Hematopoietic multipotent progenitor cell treated with erythropoietin and hydrocortisone succinate and interleukin-3 and kit ligand, for 8 days (in vitro differentiated cells): ENCODE data around the gene FHAD1.

ENCODE experiments used
- DNase-seq: peaks from one replicate; pipeline ENCODE4 v3.0.0-alpha.2; 2015

The FHAD1 gene

DNA sequence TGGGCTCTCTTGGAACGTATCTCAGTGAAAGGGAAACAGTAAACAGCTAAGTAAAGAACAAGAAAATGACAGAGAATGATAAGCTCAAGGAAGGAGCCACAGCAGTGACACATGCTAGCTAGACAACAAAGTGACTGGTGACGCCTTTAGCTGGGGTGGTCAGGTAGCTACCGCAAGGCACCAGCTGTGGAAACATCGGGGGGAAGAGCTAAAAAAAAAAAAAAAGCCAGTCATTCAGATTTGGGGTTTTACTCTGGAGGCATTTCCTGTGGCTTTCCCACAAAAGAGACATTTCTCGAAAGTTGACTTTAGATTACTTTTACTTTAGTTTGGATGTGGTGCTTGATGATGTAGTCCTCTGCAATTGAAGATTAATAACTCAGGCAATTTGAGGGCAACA, 2.1 kb downstream of the FHAD1 start:
- no peak for DNase-seq

DNA sequence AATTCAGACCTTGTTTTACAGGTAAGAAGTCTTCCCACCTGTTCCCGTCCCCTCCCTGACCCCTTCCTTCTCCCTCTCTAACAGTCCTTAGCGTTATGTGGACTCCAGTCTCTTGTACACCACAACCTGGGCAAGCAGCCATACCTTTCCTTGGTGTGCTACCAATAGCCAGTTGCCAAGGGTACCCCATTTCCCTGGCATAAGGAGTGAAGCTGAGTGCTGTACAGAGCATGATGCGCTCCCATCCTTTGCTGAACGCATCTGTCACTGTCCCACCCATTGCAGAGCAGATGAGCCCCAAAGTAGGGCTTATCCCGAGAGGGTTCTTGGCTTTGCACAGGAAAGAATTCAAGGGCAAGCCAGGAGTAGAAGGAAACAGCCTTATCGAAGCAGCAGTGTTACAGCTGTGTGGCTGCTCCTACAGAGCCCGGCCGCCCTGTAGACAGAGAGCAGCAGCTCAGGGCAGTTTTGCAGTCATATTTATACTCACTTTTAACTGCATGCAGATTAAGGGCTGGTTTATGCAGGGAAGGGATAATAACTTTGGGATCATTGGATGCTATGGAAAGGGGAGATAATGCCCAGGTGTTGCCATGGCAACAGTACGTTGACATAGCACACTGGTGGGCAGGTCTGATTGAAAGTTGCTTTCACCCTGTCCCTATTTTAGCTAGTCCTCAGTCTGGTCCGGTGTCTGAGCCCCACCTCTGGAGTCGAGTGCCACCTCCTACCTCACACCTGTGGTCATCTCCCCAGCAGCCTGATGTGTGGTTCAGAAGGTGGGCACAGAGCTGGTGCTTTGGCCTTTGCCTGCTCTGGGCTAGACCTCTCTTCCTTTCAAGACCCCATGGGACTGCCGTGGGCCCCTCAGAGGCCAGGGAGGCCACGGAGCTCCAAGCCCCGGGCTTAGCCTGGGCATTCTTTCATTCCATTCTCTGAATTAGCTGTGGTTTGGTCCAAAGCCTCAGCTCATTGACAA, 5.1 kb downstream of the FHAD1 start:
- DNase-seq: no peak

DNA sequence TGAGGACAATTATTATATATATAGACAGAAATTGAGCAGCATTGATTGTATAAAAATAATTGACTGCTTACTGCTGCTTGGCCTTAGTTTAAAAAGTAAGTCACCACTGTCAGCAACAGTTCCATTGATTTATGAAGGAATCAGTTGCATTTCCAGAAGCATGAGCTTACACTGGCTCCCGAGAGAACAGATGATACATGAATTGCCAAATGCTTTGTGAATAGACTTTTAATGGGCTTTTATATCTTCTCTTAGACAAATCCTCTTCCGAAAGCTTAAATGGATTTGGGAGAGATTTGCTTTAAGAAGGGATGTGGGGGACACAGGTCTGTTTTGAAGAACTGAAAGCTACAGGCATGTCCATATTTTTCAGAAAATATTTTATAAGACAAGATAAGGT, 7.5 kb downstream of the FHAD1 start:
- no peak for DNase-seq

DNA sequence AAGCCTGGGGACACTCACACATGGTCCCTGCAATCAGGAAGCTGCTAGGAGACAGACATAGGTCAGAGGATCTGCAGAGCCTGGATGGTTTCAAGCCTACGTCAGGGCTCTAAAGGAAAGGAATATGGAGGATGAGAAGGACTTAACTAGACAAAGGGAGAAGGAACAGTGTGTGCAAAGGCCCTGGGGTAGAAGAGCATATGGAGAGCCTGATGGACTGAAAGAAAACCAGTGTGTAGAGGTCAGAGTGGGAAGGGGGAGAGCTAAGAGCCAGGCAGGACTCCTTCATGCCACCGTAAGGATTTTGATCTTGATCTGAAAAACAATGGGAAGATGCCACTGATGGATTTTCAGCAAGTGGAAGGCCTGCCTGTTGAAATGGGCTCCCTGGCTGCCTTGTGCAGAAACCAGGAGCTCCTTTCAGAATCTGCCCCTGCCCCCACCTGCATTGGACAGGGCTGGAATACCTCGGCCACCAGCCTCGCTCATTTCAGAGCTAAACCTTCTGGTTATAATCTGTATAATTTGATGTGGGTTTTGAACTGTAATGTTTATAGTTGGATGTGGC, 8.6 kb downstream of the FHAD1 start:
- no peak for DNase-seq

DNA sequence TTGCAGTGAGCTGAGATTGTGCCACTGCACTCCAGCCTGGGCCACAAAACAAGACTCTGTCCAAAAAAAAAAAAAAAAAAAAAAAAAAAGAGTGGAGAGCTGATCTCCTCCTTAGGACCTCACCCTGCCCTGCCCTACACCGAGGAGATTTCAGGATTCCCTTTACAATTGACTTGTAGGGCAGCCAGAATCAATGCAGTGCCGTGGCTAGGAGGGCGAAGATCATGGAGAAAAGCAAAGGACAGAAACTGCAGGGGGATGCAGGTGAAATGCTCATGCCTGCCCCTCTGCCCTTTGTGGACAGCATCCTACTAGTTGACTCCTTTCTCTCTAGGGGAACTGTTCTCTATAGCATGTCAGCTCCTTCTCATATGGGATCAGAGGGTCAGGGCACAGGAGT, 9.6 kb downstream of the FHAD1 start:
- DNase-seq: no peak

DNA sequence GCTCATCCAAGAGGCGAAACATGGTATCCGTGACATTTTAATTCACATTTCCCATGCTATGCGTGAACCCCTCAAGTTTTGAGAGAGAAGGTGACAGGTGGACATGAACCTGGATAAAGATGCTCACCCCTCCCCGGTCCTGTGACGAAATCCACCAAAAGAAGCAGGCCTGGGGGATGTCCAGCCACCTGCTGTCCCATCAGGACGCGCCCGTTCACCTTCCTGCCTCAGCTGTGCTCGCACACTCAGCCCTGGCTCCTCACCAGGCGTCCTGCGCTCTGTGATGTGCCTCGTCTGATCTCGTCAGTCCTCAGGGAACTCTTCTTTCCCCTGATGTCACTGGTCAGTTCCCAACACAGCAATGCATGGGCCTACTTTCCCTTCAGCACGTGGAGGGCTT, 10.3 kb downstream of the FHAD1 start:
- DNase-seq: no peak

DNA sequence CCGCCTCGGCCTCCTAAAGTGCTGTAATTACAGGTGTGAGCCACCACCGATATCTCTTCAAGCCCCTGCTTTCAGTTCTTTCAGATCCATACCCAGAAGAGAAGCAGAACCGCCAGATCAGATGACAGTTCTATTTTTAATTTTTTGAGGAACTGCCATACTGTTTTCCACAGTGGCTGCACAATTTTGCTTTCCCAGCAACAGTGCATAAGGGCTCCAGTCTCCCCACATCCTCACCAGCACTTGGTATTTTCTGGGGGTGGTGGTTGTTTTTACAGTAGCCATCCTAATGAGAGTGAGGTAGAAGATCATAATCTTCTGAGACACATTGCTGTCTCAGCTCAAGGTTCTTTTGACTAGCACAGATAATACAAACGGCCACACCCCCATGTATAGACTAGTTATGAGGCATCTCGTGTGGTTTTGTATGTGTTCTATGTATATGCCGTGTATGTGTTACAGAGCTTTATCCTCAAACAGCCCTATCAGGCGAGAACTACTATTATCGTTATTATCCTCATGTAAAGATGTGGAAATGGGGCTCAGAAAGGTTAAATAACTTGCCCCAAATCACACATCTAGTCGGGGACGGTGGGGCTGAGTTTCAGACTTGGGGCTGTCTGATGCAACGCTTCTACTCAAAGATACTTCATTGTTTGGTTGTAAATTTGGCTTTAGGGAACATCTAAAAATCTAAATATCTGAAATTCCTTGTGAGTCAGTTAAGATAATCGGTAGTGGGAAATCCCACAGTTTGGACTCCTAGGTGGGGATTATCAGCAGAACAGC, 12.0 kb downstream of the FHAD1 start:
- DNase-seq: peak; percentile 55

DNA sequence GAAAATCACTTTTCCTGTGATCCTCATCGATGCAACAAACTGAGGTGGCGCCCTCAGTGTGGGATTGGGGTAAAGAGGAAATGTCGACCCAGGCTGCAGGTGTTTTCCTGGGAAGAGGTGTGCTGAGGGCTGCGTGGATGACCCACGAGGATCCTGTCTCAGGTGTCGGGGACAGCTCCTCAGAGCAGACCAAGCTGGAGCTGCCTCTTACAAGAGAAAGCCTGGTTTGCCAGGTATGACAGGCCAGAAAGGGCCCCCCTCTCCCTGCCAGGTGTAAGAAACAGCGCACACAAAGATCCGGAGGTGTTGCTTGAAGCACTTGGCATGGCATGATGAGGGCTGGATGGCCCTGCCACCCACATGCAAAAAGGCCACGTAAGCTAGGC, 12.6 kb downstream of the FHAD1 start:
- no peak for DNase-seq

DNA sequence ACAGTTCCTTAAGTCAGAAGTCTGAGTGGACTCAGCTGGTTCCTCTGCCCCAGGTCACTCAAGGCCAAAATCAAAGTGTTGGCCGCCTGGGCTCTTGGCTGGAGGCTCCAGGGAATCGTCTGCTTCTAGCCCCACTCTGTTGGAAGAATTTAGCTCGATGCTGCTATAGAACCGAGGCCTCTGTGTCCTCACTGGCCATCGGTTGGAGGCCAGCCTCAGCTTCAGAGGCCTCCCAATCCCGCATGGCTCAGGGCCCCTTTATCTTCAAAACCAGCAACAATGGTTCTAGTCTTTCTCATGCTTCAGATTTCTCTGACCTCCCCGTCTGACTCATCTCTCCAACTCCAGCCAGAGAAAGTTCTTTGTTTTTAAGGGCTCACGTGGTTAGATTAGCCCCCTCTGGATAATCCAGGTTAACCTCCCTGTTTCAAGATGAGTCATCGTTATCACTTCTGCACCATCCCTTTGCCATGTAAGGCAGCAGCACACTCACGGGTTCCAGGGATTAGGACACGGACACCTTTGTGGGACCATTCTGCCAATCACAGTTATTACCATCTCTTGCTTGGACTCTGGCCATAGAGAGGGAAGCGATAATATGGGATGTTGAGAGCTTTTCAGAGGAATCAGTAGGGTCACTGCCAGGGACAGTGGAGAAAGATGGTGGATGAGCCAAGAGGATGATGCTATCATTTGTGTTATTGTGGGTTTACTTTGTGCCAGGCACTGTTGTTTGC, 13.6 kb downstream of the FHAD1 start:
- DNase-seq: peak; percentile 34

DNA sequence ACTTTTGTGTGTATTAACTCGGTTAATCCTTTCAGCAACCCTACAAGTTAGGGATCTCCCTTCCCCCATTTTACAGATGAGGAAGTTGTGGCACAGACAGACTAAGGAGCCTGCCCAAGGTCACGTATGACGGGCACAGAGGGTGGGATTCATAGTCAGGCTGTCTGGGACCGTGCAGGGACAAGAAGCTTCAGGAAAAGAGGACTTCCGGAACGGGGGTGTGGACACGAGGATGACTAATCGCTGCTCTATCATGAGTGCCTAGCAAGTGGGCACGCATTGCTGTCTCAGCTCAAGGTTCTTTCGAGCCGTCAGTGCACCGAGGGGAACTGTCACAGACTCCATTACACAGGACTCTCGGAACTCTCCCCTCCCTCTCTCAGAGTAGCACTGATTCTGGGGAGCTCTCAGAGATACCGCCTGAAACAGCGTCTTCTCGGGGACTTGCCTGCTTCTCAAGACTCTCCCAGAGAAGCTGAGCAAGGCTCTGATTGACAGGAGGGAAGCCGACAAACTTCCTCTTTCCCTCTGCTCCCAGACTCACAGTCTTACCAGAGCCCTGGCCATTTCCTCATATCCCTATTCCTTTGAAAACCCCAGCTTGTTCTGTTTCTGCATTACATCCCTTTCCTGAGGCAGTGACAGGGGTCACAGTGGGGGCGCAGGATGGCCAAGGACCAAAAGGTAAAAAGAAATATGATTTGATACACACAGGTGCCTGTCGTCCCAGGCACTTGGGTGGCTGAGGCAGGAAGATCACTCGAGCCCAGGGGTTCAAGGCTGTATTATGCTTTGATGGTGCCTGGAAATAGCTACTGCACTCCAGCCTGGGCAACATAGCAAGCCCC, 14.4 kb downstream of the FHAD1 start:
- DNase-seq: no peak

DNA sequence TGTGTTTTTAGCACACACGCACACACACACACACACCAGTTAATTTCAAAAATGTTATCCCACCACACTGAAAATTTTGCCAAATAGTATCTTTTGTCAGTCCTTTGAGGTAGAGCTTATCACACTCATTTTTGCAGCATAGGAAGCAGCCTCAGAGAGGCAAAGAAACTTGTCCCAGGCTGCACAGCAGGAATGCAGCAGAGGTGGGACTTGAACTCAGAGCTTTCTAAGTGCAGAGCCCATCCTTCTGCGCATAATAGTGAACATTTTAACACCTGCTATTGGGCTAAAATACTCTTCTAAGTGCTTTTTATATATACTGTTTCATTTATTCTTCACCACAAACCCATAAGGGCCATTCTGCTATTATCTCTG, 15.0 kb downstream of the FHAD1 start:
- no peak for DNase-seq

DNA sequence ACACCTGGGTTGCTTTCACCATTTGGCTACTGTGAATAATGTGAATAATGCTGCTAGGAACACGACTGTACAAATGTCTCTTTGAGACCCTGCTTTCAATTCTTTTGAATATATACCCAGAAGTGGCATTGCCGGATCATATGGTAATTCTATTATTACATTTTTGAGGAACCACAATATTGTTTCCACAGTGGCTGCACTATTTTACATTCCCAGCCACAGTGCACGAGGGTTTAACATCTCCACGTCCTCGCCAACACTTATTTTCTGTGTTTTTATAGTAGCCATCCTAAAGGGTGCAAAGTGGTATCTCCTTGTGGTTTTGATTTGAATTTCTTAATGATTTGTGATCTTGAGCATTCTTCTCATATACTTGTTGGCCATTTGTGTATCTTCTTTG, 15.7 kb downstream of the FHAD1 start:
- DNase-seq: no peak

DNA sequence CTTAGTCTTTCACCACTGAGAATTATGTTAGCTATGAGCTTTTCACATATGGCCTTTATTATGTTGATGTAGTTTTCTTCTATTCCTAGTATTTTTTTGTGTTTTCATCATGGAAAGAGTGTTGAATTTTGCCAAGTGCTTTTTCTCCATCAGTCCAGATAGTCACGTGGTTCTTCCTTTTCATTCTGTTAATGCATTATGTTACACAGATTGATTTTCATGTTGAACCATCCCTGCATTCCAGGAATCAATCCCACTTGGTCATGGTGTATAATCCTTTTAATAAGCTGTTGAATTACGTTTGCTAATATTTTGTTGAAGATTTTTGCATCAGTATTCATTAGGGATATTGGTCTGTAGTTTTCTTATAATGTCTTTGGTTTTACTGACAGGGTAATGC, 17.7 kb downstream of the FHAD1 start:
- no peak for DNase-seq

DNA sequence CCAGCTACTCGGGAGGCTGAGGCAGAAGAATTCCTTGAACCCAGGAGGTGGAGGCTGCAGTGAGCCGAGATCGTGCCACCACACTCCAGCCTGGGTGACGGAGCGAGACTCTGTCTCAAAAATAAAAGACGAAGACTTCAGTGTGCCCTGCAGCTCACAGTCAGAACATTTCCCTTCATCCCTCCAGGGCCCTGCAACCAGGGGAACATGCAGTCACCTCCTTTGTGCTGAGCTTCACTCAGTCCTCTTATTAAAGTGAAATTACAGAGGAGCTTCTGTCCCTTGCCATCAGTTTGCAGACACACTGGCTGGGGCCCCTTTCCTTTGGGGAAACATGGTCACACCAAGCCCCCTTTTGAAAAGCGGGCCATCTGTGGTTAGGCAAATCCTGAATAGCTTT, 24.2 kb downstream of the FHAD1 start:
- DNase-seq: no peak

DNA sequence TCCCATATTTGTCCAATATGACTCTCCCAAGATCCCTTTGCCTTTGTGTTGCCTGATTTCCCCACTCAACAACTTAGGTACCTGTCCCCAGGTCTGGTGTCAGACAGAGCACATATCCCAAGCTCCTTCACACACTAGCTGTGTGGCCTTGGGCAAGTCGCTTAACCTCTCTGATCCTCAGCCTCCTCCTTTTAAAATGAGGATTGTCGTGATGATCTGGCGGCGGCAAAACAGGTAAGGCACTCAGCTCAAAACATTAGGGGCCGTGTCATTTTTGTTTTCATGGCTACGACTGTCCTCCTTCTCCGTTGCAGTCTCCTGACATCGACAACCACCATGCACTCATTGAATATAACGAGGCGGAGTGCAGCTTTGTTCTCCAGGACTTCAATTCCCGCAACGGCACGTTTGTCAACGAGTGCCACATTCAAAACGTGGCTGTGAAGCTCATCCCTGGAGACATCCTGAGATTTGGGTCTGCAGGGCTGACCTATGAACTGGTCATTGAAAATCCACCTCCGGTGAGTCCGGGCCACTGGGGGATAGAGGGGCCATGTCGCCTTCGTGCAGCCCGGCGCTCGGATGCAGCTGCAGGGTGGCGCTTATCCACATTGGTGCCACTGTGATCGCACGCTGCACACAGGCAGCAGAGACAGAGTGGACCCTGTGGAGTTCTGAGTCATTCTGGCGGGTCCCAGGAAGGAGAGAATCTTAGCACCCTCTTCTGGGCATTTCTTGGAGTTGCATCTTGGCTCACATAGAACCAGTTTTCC, 25.2 kb downstream of the FHAD1 start:
- peak; percentile 70 for DNase-seq

DNA sequence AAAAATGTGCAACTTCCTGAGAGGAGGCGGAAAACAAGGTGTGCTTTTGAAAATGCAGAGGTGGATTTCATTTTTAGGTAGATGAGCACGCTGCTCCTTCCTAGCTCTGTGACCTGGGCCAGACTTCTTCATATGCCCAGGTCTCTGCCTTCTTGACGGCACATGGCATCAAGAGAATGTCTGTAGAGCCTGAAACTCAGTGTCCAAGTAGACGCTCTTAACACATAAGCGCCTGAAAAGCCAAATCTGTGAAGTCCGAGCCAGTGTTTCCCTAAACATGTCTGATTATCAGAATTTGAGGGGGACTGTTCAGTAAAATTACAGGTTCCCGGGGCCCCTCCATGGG, 25.7 kb downstream of the FHAD1 start:
- DNase-seq: no peak

DNA sequence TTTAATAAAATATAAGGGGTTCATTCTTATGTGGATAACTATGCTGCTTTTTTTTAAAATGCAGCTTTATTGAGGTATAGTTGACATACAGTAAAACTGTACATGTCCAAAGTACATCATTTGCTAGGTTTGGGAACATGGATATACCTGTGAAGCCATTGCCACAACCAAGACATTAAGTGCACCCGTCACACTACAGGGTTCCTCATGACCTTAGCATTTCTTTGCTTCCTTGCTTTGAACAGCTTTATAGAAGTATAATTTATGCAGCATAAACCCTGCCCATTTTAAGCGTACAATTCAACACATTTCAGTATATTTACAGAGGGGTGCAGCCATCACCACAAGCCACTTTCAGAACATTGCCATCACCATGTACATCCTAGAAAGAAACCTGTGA, 26.3 kb downstream of the FHAD1 start:
- DNase-seq: no peak

DNA sequence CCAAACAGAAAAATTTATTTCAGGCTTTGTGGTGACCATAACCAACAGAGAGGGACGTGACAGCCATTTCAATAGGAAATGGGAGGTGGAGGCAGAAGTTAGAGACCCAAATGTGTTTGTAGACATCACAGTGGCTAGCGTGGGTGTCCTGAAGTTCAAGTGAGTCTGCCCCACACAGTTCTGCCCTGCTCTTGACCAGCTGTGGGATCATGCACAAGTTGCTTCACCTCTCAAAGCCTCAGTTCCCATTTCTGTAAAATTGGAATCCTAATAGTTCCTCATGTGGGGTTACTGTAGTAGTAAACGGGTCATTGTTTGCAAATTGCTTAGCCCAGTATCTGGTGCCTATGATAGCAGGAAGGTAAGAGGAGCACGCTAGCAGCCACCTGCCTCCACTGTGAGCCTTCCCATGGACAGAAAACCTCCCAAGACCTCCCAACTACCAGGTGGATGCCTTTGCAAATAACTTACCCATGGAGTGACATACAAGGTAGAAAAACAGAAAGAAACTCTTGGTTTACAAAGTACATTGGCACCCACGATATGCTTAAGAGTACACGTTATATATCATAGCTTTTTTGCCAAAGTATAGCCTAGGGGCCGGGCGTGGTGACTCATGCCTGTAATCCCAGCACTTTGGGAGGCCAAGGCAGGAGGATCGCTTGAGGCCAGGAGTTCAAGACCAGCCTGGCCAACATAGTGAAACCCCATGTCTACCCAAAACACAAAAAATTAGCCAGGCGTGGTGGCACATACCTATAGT, 29.1 kb downstream of the FHAD1 start:
- no peak for DNase-seq

DNA sequence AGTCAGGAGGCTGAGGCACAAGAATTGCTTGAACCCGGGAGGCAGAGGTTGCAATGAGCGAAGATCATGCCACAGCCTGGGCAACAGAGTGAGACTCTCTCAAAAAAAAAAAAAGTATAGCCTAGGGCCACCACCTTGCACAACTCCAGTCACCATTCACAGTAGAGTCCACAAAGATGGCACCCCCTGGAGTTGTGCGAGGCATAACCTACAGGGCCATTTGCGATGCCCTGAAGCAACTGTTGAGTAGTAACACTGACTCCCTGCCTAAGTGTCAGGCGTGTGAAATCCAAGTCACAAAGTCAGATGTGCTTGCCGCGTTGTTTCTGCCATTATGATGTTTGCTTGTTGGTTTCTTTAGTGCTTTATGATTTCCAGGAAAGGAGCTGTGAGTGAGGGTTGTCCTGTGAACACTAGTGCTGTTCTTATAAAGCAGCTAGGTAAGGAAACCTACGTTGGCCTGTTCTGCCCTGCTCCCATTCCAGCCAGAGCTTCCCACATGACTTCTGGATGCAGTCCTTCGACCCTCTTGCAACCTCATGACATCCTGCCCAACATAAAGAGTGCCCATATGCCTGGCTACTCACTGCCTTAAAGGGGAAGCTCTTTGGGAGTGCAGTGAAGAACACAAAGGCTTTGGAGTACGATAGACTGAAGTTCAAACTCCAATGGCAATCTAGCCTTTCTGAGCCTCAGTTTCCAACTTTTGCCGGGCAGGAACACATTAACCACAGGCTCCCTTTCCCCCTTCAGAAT, 29.8 kb downstream of the FHAD1 start:
- no peak for DNase-seq

DNA sequence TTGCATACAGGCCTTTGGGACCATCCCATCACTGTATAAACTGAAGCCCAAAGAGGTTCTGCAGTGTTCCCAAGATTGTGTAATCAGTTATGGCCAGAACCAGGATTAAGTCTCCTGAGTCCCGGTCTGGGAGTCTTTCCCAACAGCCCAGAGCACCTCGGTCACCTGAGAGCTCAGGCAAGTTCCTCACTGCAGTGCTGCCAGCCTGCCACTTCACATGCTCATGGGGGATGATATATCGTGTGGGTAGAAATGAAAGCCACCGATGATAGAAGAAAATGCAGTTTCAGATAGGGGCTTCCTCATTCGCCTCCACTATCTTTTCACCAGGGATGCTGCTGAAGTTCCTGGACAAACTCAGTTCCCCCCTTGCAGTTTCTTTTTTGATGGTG, 30.4 kb downstream of the FHAD1 start:
- DNase-seq: no peak
